Measurements from ENCODE around the gene SGMS1.

- TF ChIP-seq CTCF (IDR thresholded peaks at IDR 0.05): no peak
- TF ChIP-seq POLR2AphosphoS5 (IDR thresholded peaks at IDR 0.05): no peak
- TF ChIP-seq POLR2A (IDR thresholded peaks at IDR 0.05): no peak
Measured at GRCh38 chr10:50516171-50516570, 107.6 kb downstream of the SGMS1 start.
